Adipocyte (in vitro differentiated cells): Measurements from ENCODE around the gene CENPB.

Experiments used
- DNase-seq: peaks from one replicate; pipeline ENCODE4 v3.0.0-alpha.2; 2015; ENCODE audit warnings: low read depth
- H3K27me3 ChIP-seq: replicated peaks from 2 replicates; pipeline ENCODE4 v1.7.0; 2013; ENCODE audit warnings: mild to moderate bottlenecking, low read length, moderate library complexity; ENCODE audit not compliant: control insufficient read depth, insufficient read depth
- H3K36me3 ChIP-seq: 2 replicates; pipeline ENCODE4 v1.7.0; 2013; ENCODE audit warnings: low read length, mild to moderate bottlenecking, moderate library complexity; ENCODE audit not compliant: control insufficient read depth, insufficient read depth, severe bottlenecking
- H3K4me1 ChIP-seq: 2 replicates; pipeline ENCODE4 v1.7.0; 2013; ENCODE audit warnings: mild to moderate bottlenecking, low read length, moderate library complexity; ENCODE audit not compliant: control insufficient read depth, insufficient read depth
- H3K4me3 ChIP-seq: 2 replicates; pipeline ENCODE4 v1.7.0; 2013; ENCODE audit warnings: mild to moderate bottlenecking, low read length, moderate library complexity
- H3K9ac ChIP-seq: 2 replicates; pipeline ENCODE4 v1.7.0; 2013; ENCODE audit warnings: mild to moderate bottlenecking, low read length, moderate library complexity
- H3K9me3 ChIP-seq: 2 replicates; pipeline ENCODE4 v1.7.0; 2013; ENCODE audit warnings: mild to moderate bottlenecking, low read length, moderate library complexity; ENCODE audit not compliant: control insufficient read depth

The CENPB gene

DNA sequence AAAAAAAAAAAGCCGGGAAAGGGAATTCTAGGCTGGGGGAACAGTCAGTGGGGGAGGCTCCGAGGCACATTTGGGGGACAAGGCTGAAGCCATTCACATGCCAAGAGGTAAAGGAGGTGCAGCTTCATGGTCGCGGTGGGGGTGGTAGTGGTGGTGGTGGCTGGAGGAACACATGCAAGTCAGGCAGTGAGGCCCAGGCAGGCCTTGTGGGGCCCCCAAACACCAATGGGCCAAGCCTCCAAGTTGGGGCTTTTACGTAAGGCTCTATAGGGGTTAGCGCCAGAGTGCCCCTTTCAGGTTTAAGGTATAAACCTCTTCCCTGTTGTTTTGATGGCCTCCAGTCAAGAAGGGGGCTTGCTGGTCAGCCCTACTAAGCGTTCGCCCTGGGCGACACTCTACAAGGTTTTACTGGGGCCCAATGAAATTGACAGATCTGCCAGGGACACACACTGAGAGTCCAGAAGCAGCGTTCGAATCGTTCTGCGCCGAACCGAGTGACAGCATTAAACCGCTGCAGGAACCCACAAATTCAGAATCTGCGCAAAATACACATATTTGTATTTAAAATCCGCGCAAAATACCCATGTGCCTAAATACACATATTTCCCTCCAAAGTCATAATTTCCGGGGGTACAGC lies 33.0 kb upstream of the CENPB start:
- no peak for DNase-seq
- H3K36me3 ChIP-seq, result peaks cover 25% of the 10 kb centered on the region
- no peaks in the 10 kb centered on the region for H3K27me3 ChIP-seq

GRCh38 chr20:3818155-3819151 lies 31.9 kb upstream of the CENPB start:
- Histone ChIP-seq H3K9me3 (no peaks in the 10 kb centered on the region), H3K36me3 (peaks cover 14% of the 10 kb centered on the region), H3K9ac (no peak overlapping the region), H3K4me3 (no peak overlapping the region), H3K27me3 (no peaks in the 10 kb centered on the region), H3K4me1 (peaks cover 21% of the 10 kb centered on the region)
- peak; percentile 93 for DNase-seq

More for the DNA sequence above, 33.0 kb upstream of the CENPB start:
- Histone ChIP-seq H3K9ac (peak overlapping the region; percentile 100), H3K9me3 (no peaks in the 10 kb centered on the region), H3K4me1 (peaks cover 21% of the 10 kb centered on the region), H3K4me3 (peak overlapping the region; percentile 97)

- no peak for DNase-seq
- no peak overlapping the region for H3K4me3 ChIP-seq
- no peaks in the 10 kb centered on the region for H3K9me3 ChIP-seq
- peaks cover 27% of the 10 kb centered on the region for H3K4me1 ChIP-seq
- no peak overlapping the region for H3K9ac ChIP-seq
- no peaks in the 10 kb centered on the region for H3K36me3 ChIP-seq
- no peaks in the 10 kb centered on the region for H3K27me3 ChIP-seq
These were observed 29.3 kb upstream of the CENPB start for GRCh38 chr20:3815703-3816315.

DNA sequence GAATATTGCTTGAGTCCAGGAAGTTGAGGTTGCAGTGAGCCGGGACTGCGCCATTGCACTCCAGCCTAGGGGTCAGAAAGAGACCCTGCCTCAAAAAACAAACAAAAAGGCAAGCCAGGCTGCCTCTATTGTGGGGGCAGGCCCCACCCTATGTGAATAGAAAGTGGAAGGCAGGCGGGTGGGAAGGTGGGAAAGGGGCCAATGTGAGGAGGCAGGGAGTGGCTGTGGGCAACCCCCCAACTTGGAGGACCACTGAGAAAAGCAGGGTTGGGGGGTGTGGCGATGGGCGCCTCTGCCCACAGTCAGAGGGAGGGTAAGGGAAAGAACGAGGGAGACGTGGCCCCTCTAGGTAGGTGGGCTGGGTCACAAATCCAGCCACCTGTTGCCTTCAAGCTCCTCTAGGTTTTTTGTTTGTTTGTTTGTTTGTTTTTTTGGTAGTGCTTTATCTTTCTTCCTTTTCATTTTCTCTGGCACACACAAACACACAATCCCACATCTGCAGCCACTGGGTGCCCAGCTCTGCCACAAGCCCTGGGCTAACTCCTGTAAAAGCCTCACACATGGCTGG lies 28.5 kb upstream of the CENPB start:
- Histone ChIP-seq H3K9me3 (no peaks in the 10 kb centered on the region), H3K27me3 (no peaks in the 10 kb centered on the region), H3K36me3 (no peaks in the 10 kb centered on the region), H3K4me3 (no peak overlapping the region), H3K9ac (no peak overlapping the region), H3K4me1 (peaks cover 32% of the 10 kb centered on the region)
- DNase-seq, result no peak

DNA sequence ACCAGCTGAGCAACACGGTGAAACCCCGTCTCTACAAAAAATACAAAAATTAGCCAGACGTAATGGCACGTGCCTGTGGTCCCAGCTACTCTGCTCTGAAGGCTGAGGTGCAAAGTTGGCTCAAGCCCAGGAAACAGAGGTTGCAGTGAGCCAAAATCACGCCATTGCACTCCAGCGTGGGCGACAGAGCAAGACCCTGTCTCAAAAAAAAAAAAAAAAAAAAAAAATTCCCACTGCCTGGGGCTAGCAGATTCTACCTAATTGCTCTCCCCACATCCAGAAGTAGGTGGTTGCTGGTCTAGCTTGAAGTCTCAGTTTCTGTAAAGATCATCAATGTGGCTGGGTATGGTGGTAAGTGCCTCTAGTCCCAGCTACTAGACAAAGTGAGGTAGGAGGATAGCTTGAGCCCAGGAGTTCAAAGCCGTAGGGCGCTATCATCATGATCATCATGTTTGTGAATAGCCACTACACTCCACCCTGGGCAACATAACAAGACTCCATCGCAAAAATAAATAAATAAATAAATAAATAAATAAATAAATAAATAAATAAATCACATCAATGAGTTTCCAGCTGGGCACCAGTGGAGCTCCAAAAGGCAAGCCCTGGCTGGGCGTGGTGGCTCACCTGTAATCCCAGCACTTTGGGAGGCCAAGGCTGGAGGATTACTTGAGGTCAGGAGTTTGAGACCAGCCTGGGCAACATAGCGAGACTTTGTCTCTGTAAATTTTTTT lies 27.5 kb upstream of the CENPB start:
- Histone ChIP-seq H3K4me3 (no peak overlapping the region), H3K4me1 (peaks cover 29% of the 10 kb centered on the region), H3K9ac (no peak overlapping the region), H3K9me3 (no peaks in the 10 kb centered on the region), H3K27me3 (no peaks in the 10 kb centered on the region), H3K36me3 (no peaks in the 10 kb centered on the region)
- DNase-seq, result no peak

- Histone ChIP-seq H3K36me3 (no peaks in the 10 kb centered on the region), H3K27me3 (no peaks in the 10 kb centered on the region), H3K9me3 (no peaks in the 10 kb centered on the region), H3K4me3 (no peak overlapping the region), H3K9ac (peak overlapping the region; percentile 9), H3K4me1 (peaks cover 33% of the 10 kb centered on the region)
- DNase-seq, result no peak
These were observed 26.7 kb upstream of the CENPB start for GRCh38 chr20:3812975-3813847.

DNA sequence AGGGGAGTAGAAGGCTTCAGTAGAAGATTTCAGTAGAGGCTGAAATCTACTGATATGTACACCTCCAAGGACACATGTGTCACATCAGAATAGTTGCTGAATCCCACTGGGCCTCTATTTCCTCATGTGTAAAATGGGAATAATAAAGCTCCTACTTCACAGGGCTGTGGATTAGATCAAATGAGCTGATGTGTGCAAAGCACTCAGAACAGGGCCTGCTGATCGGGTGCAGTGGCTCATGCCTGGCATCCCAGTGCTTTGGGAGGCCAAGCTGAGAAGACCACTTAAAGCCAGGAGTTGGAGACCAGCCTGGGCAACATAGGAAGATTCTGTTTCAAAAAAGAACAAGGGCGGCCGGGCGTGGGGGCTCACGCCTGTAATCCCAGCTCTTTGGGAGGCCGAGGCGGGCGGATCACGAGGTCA lies 25.7 kb upstream of the CENPB start:
- Histone ChIP-seq H3K27me3 (no peaks in the 10 kb centered on the region), H3K9ac (peak overlapping the region; percentile 62), H3K36me3 (no peaks in the 10 kb centered on the region), H3K4me3 (no peak overlapping the region), H3K9me3 (no peaks in the 10 kb centered on the region), H3K4me1 (peaks cover 40% of the 10 kb centered on the region)
- DNase-seq, result no peak

- peak; percentile 99 for DNase-seq
- peak overlapping the region; percentile 89 for H3K9ac ChIP-seq
- H3K4me1 ChIP-seq, result peaks cover 46% of the 10 kb centered on the region
- peak overlapping the region; percentile 77 for H3K4me3 ChIP-seq
- no peaks in the 10 kb centered on the region for H3K36me3 ChIP-seq
- H3K27me3 ChIP-seq, result no peaks in the 10 kb centered on the region
- no peaks in the 10 kb centered on the region for H3K9me3 ChIP-seq
These were observed 25.1 kb upstream of the CENPB start for GRCh38 chr20:3811467-3812258.

GRCh38 chr20:3808544-3808943 lies 22.0 kb upstream of the CENPB start:
- Histone ChIP-seq H3K4me3 (peak overlapping the region; percentile 76), H3K27me3 (no peaks in the 10 kb centered on the region), H3K9ac (peak overlapping the region; percentile 88), H3K4me1 (peaks cover 61% of the 10 kb centered on the region), H3K36me3 (peaks cover 4% of the 10 kb centered on the region), H3K9me3 (no peaks in the 10 kb centered on the region)
- DNase-seq, result no peak
